EH (cell line): ENCODE results near the gene FAM81A.
"Not testable (repeated sequence)": the region's sequence is repeated elsewhere in the genome, so short reads cannot be mapped to it uniquely, and the experiment has no call there.

Experiments used
- DNase-seq: peaks from one replicate; pipeline ENCODE4 v3.0.0-alpha.2; 2015; ENCODE audit warnings: low read depth

FAM81A gene

GRCh38 chr15:59489485-59489884, 51.5 kb downstream of the FAM81A start:
- DNase-seq: not testable (repeated sequence)

- DNase-seq: no peak
These were observed 53.1 kb downstream of the FAM81A start for GRCh38 chr15:59491062-59491461.

GRCh38 chr15:59492389-59493377, 54.7 kb downstream of the FAM81A start:
- DNase-seq: peak; percentile 81

- DNase-seq: peak; percentile 56
These were observed 63.6 kb downstream of the FAM81A start for GRCh38 chr15:59501597-59501996.

GRCh38 chr15:59515190-59515589, 77.2 kb downstream of the FAM81A start:
- no peak for DNase-seq

- DNase-seq: no peak
These were observed 78.9 kb downstream of the FAM81A start for GRCh38 chr15:59516655-59517461.

GRCh38 chr15:59519329-59519728, 81.3 kb downstream of the FAM81A start:
- DNase-seq: no peak

- DNase-seq: no peak
These were observed 83.5 kb downstream of the FAM81A start for GRCh38 chr15:59521443-59521842.

GRCh38 chr15:59522988-59523461, 85.0 kb downstream of the FAM81A start:
- DNase-seq: no peak

- no peak for DNase-seq
These were observed 85.7 kb downstream of the FAM81A start for GRCh38 chr15:59523702-59524101.

- DNase-seq: no peak
These were observed 86.3 kb downstream of the FAM81A start for GRCh38 chr15:59524331-59524731.

GRCh38 chr15:59526466-59526865, 88.5 kb downstream of the FAM81A start:
- DNase-seq: not testable (repeated sequence)

- DNase-seq: no peak
These were observed 90.4 kb downstream of the FAM81A start for GRCh38 chr15:59528429-59528828.

GRCh38 chr15:59528961-59529402, 91.0 kb downstream of the FAM81A start:
- DNase-seq: peak; percentile 90

GRCh38 chr15:59531066-59531675, 93.2 kb downstream of the FAM81A start:
- no peak for DNase-seq

GRCh38 chr15:59532770-59533379, 94.9 kb downstream of the FAM81A start:
- DNase-seq: peak; percentile 34

GRCh38 chr15:59536553-59536952, 98.6 kb downstream of the FAM81A start:
- DNase-seq: no peak

- DNase-seq: no peak
These were observed 99.4 kb downstream of the FAM81A start for GRCh38 chr15:59537403-59537802.

- no peak for DNase-seq
These were observed 100.5 kb downstream of the FAM81A start for GRCh38 chr15:59538494-59538893.

GRCh38 chr15:59539799-59540198, 101.8 kb downstream of the FAM81A start:
- no peak for DNase-seq

GRCh38 chr15:59540654-59541053, 102.7 kb downstream of the FAM81A start:
- DNase-seq: no peak

- DNase-seq: no peak
These were observed 103.8 kb downstream of the FAM81A start for GRCh38 chr15:59541750-59542149.
